Muscle of back (tissue), 13 donors: ENCODE measurements around the gene ZMYM1. TPM values are rescaled to one million over a fixed set of nuclear protein-coding genes. Genes with fewer than 3 reads are reported as not detected.
"Not testable (repeated sequence)": the region's sequence is repeated elsewhere in the genome, so short reads cannot be mapped to it uniquely, and the experiment has no call there.

ENCODE experiments used
- DNase-seq, 3 donors: peaks; one replicate each; pipeline versions ENCODE4 v3.0.0 to v3.0.0-alpha.2; 2013
- long read RNA-seq, 9 donors: transcript quantifications; one replicate each; lab custom pipeline, GENCODE V29; 2026
- polyA plus RNA-seq, 10 donors: library from polyadenylated mRNA; unstranded; fragments of 120-200 nt; gene quantifications; one replicate each; pipeline ENCODE4 v1.2.1, GENCODE V29; 2013; ENCODE audit not compliant: insufficient read length in 10 of 10

The ZMYM1 gene
- polyA plus RNA-seq, result 10 to 100 TPM in 9 of 10 donors, 1 to 10 TPM in 1; 7.9 to 16.6 (median 11.8) TPM
- long read RNA-seq, donor 1, full-length matches to known transcripts, result 2 of 2 reads
- long read RNA-seq, donor 1, partial matches to known transcripts, result 0 of 2 reads
- long read RNA-seq, donor 1, other reads (novel, unspliced or antisense), result 0 of 2 reads
- long read RNA-seq, donor 2, result 0 reads
- long read RNA-seq, donor 3, result 0 reads
- long read RNA-seq, donor 4, full-length matches to known transcripts, result 1 of 1 reads
- long read RNA-seq, donor 4, partial matches to known transcripts, result 0 of 1 reads
- long read RNA-seq, donor 4, other reads (novel, unspliced or antisense), result 0 of 1 reads
- long read RNA-seq, donor 5, full-length matches to known transcripts, result 2 of 2 reads
- long read RNA-seq, donor 5, partial matches to known transcripts, result 0 of 2 reads
- long read RNA-seq, donor 5, other reads (novel, unspliced or antisense), result 0 of 2 reads
- long read RNA-seq, donor 6, result 0 reads
- long read RNA-seq, donor 7, result 0 reads
- long read RNA-seq, donor 8, partial matches to known transcripts, result 0 of 1 reads
- long read RNA-seq, donor 8, other reads (novel, unspliced or antisense), result 0 of 1 reads
- long read RNA-seq, donor 9, full-length matches to known transcripts, result 1 of 1 reads
- long read RNA-seq, donor 9, partial matches to known transcripts, result 0 of 1 reads
- long read RNA-seq, donor 9, other reads (novel, unspliced or antisense), result 0 of 1 reads

- DNase-seq, result peak; percentile 89 to 96 (median 92)
Measured at GRCh38 chr1:35079003-35079930, at the start of gene ZMYM1. TSS of gene ZMYM1 (plus strand) at chr1:35079385. CDS start at chr1:35093988, 14,603 bp downstream.

DNA sequence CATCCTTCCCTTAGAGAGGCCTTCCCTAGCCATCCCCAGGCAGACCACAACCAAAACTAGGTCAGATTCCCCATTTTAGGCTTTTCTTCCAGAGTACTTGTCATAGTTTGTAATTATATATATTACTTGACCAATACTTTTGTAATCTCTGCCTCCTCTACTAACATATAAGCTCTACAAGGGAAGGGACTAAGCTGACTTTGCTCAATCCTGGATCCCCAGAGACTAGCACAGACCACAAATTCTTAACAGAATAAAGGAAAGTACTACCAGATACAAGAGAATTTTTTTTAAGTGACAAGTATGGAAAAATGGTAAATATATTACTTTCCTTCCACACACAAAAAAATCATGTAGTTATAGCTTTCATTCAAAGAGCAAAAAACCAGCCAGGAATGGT, 49.4 kb upstream of the ZMYM1 start:
- no peak for DNase-seq

DNA sequence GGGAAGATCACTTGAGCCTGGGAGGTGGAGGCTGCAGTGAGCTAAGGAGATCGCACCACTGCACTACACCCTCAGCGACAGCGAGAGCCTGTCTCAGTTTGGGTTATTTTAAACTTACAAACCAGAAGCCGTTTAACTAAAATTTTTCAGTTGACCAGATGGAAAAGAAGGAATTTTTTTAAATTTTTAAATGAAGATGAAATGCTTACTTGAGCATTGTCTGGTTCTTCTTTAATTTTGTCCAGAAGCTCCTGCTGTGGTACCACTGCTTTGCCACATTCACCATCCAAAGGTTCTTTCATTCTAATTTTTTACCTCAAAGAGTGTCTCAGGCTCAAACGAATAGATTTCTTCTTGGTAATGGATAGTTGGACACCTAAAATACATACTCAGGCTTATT, 48.8 kb upstream of the ZMYM1 start:
- no peak for DNase-seq

DNA sequence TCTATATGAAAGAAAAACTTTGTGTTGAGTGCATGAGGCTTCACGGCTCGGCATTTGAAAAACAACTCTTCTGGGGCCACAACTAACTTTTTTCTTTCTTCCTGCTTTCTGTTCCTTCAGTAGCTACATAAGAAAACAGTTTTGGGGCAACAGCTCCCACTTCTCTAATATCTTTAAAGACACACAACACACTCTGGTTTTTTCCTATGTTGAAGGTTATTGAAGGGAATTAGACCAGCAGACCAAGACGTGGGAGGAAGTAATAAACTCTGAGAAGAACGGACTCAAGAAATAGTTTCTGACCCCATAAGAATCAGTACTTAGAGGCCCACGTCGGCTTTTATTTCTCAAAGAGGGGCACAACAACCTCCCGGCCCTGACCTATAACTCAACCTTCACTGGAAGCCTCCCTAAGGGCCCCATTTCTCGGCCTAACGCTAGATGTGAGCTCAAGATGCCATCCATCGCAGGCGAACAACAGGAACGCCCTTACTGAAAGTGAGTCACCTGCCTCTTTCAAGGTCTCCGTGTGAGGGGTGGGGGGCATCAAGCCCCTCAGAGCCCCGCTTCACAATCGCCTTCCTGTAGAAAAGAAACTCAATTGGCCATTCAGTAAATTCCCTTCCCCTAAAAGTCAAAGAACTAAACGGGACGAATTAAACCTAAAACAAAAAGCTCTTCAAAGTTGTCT, 48.3 kb upstream of the ZMYM1 start:
- DNase-seq, result peak in 2 of 3 donors; percentile 27 to 28

GRCh38 chr1:35032384-35032739, 46.8 kb upstream of the ZMYM1 start:
- no peak for DNase-seq

DNA sequence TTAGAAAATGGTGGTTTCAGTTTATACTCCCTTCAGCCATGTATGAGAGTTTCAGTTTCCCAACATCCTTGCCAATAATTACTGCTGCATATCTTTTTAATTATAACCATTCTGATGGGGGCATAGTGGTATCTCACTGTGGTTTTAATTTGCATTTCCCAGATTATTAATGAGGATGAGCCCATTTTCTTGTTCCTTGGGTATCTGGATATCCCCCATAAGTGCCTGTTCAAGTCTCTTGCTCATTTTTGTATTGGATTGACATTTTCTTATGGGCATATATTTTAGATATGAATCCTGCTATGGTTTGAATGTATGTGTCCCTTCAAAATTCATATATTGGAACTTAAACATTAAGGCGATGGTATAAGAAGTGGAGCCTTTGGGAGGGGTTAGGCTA, 45.8 kb upstream of the ZMYM1 start:
- DNase-seq, result no peak

DNA sequence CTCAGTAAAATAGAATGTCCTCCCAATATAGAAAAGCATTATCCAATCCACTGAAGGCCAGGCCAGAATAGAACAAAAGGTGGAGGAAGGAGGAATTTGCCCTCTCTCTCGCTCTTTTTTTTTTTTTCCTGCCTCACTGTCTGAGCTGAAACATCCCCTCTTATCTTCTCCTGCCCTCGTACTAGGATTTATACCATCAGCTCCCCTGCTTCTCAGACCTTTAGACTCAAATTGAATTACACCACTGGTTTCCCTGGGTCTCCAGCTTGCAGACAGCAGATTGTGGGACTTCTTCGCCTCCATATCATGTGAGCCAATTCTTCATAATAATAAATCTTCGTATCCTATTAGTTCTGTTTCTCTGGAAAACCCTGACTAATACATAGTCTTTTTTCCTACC, 42.6 kb upstream of the ZMYM1 start:
- no peak for DNase-seq

GRCh38 chr1:35037206-35037605, 42.0 kb upstream of the ZMYM1 start:
- no peak for DNase-seq

DNA sequence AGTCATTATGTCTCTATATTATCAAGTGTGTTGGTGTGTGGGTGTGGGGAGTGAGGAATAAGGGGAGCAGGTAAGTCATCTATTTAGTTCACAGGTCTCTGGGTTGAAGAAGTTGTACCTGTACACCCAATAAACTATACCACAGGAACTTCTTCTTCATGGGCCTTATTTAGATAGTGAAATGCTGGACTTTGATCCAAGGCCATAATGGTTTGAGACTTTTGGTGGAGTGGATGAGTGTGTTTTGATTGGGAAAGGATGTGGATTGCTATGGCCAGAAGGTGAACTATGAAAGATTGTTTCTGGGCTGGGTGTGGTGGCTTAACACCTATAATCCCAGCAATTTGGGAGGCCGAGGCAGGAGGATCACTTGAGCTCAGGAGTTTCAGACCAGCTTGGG, 40.5 kb upstream of the ZMYM1 start:
- DNase-seq, result no peak

- no peak for DNase-seq
Measured at GRCh38 chr1:35043498-35043897, 35.7 kb upstream of the ZMYM1 start.

DNA sequence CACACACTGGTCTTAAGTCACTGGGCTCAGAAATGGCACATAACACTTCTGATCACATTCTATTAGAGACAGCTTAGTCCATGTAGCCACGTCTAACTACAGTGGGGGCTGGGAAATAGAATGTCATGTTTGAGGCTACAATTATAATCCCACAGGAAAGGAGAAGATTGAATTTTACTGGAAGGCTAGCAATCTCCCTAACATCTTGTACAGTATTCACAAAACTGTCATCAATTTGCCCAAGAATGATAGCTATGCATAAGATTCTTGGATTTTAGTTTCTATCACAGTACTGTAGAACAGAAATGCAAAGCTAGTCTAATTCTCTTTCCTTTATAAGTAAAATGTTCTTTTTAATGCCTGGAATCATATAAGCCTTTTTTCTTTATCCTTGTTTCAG, 34.8 kb upstream of the ZMYM1 start:
- no peak for DNase-seq

- no peak for DNase-seq
Measured at GRCh38 chr1:35046730-35047129, 32.5 kb upstream of the ZMYM1 start.

DNA sequence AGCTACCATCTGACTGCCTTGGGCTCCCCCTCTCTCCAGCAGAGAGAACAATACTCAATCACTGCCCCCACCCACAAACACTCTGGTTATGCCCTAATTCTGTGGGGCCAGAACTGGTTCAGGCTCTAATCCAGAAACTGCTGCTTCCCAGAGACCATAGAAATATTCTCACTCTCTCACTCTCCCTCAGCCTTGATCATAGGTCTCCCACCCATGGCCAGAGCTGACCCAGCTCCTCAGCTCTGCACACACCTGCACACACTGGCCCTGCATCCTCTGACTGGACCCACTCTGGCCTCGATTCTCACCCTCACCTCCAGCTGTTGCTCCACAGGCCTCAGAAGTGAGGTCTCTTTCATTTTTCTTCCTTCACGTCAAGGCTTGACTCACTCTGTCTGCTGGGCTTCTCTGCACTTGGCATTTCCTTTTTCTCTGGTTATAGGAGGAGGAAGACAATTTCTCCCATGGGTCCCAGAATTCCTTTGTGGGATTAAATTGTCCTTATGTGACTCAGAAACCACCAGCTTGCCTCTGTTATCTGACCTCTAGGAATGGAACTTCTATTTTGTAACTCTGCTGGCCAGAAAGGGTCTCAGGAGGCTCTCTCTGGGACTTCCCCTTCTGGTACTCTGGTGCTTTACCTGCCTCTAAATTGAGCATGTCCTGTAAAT, 31.9 kb upstream of the ZMYM1 start:
- DNase-seq, result peak in 1 of 3 donors; percentile 84

GRCh38 chr1:35049116-35049515, 30.1 kb upstream of the ZMYM1 start:
- no peak for DNase-seq

GRCh38 chr1:35053433-35053832, 25.8 kb upstream of the ZMYM1 start:
- no peak for DNase-seq

- not testable (repeated sequence) for DNase-seq
Measured at GRCh38 chr1:35054282-35054681, 24.9 kb upstream of the ZMYM1 start.

DNA sequence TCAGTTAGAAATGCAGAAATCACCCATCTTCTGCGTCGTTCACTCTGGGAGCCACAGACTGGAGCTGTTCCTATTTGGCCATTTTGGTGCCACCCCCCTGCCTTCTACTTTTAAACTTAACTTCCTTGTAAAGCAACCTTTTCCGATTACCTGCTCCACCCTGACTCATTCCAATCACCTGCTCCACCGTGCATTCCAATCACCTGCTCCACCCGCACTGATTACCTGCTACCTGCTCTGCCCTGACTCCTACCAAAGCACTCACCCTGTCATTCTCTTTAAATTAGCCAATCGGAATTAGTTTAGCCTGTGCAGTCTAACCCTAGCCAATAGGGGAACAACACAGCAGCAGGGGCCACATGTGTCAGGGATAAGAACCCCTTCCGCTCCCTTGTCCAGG, 20.9 kb upstream of the ZMYM1 start:
- not testable (repeated sequence) for DNase-seq

DNA sequence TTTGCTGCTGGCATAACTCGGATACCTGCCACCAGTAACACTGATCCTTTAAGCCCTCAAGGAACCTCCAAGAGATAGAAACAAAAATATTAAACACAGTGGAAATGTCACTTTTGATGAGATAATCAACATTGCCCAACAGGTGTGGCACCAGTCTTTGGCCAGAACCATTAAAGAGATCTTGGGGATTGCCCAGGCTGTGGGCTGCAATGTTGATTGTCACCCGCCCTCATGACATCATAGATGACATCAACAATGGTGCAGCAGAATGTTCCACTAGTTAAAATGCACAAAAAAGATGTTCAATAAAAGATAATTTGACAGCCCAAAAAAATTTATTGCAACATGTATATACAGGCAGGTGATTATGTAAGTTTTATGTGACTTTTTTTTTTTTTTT, 20.2 kb upstream of the ZMYM1 start:
- no peak for DNase-seq

DNA sequence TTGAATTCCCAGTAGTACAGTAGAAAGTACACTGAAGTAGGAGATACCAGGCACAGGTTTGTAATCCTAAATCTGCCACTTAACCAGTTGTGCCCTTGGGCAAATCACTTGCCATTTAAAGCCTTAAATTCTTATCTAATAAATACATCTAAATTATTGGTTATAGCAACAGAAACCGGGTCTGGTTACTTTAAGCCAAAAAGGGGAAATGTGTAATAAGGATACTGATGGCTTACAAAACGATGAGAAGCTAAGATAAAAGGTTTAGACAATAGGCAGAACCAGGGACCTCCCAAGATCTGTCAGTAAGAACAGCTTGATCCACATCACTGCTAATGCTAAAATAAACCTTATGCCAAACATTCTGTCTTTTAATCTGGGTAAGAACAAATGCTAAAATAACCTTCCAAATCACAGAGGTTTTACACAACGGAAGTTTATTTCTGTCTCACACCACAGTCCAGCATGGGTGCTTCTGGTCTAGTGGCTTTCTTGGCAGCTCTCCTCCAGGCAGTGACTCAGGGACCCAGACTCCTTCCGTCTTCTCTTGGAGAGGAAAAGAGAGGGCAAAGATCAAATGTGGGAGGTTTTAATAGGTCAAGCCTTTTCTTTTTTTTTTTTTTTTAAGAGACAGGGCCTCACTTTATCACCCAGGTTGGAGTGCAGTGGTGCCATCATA, 16.5 kb upstream of the ZMYM1 start:
- DNase-seq, result no peak

DNA sequence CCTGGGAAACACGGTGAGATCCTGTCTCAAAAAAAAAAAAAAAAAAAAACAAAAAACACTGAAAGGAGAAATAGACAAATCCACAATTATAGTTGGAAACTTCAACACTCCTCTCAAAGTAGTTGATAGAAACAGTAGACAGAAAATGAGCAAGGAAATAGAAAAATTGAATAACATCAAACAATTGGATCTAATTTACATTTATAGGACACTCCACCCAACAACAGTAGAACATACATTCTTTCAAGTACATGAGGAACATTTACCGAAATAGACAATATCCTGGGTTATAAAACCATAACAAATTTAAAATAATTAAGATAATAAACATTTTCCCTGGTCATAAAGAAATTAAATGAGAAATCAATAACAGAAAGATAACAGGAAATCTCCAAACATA, 14.9 kb upstream of the ZMYM1 start:
- no peak for DNase-seq
